Measurements from ENCODE around the gene ELOA2.
"Not testable (repeated sequence)": the region's sequence is repeated elsewhere in the genome, so short reads cannot be mapped to it uniquely, and the experiment has no call there.

- not testable (repeated sequence) for TF ChIP-seq POLR2AphosphoS5, CTCF, POLR2A (IDR thresholded peaks at IDR 0.05)
Measured at GRCh38 chr18:47022821-47023220, 12.6 kb downstream of the ELOA2 start.

All from breast epithelium (tissue), 3 donors.